Muscle of back (tissue), 11 donors: Measurements from ENCODE around the gene PPP1R15B. TPM values are rescaled to one million over a fixed set of nuclear protein-coding genes. Genes with fewer than 3 reads are reported as not detected.
A peak's percentile ranks its signal among the peaks of the same experiment; 100 is the strongest.

Experiments
- DNase-seq, 3 donors: peaks; one replicate each; pipeline versions ENCODE4 v3.0.0 to v3.0.0-alpha.2; 2013
- polyA plus RNA-seq, 10 donors: library from polyadenylated mRNA; unstranded; fragments of 120-200 nt; gene quantifications; one replicate each; pipeline ENCODE4 v1.2.1, GENCODE V29; 2013; ENCODE audit not compliant: insufficient read length in 10 of 10

PPP1R15B gene
- polyA plus RNA-seq, 10 donors, result 22.9 to 33.9 (median 29.4) TPM

DNA sequence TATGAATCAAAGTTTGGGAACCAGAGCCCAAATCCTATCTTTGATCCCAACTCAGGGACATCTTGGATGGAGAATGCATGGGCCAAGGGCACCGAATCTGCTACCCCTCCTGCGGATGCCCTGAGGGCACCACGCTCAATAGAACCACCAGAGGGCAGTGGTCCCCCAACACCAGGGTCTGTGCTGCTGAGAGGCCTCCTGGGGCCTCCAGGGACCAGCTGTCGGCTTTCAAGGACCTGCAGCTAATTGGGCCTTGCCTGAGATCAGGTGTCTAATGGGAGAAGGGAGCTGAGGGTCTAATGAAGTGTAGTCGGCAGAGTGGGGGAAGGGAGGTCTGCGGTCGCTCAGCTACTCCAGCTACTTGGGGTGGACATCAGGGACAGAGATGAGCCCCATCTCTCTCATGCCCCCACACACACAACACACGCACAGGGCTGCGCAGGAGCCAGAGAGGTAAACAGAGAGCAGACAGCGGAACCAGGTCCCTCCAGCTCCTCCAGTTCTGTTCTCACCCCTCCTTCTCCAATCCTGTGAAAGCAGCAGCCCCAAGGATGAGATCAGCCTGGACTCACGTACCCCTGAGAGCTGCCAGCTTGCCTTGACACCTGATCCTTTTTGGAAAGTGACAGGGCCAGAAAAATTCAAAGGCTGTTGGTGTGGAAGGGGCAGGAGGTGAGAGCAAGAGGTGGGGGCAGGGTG is 34.9 kb upstream of the PPP1R15B start:
- peak; percentile 59 to 75 (median 71) for DNase-seq

DNA sequence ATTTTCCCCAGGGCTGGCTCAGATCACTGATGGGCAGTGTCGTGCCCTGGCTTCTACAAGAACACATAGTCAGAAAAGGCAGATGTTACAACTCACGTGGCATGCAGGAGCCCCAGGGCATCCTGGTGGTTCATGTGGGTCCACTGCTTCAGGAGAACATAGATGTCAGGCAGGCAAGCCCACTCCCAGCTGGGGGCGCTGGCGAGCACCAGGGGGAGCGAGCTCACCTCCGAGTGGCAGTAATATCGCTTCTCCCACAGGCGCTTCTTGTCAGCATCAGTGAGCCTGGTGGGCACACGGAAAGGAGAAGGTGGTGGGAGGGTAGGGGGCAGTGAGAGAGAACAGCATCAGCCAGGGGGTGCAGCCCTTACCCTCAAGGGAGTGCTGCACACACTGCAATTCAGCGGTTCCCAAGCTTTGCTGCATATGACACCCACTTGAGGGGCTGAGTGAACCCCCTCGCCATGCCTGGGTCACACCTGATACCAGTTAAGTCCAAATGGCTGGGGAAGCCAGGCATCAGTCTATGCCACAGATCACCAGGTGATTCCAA is 34.3 kb upstream of the PPP1R15B start:
- no peak for DNase-seq

DNA sequence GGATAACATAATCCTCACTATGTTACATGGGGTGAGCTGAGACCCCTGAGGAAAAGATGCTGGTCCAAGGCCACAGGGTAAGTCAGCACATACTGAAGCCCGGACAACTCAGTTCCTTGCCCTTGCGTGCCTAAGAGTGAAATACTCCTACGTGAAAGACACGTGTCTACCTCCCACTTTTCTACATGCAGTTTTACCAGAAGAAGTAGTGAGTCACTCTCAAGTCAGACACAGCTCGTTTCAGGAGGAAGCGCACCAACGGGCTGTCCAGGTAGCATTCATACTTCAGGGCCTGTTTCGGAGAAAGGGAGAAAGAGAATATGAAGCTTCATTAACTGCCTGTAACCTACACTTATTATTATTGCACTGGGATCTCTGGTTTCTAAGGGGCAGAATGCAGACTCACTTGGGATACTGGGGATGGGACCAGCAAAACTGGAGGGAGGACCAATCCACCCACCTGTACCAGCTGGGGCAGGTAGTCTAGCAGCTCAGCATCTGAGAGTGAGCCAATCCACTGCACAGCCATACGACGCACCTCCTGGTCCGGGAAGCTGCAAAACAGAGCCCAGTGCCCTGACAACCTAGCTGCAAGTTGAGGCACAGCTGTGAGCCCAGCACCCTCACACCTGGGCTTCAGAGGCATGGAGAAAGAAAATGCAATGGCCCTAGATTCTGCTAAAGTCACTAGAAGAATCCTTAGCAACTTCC is 32.4 kb upstream of the PPP1R15B start:
- DNase-seq, result no peak

DNA sequence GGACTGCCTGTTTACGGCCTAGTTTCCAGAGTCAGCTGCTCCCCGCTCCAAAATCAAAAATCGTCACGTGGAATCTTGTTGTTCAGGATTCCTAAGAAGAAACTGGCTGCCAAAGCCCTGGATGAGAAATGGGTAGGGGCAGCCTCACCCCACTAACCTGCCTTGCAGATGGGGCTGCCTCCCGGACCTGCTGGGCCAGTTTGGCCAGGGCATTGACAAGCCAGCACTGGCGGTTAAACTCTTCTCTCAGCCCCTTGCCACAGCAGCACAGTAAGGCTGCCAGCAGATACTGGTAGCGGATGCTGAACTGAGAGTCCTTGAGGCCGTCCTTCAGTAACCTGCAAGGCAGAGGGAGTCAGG is 31.6 kb upstream of the PPP1R15B start:
- no peak for DNase-seq

DNA sequence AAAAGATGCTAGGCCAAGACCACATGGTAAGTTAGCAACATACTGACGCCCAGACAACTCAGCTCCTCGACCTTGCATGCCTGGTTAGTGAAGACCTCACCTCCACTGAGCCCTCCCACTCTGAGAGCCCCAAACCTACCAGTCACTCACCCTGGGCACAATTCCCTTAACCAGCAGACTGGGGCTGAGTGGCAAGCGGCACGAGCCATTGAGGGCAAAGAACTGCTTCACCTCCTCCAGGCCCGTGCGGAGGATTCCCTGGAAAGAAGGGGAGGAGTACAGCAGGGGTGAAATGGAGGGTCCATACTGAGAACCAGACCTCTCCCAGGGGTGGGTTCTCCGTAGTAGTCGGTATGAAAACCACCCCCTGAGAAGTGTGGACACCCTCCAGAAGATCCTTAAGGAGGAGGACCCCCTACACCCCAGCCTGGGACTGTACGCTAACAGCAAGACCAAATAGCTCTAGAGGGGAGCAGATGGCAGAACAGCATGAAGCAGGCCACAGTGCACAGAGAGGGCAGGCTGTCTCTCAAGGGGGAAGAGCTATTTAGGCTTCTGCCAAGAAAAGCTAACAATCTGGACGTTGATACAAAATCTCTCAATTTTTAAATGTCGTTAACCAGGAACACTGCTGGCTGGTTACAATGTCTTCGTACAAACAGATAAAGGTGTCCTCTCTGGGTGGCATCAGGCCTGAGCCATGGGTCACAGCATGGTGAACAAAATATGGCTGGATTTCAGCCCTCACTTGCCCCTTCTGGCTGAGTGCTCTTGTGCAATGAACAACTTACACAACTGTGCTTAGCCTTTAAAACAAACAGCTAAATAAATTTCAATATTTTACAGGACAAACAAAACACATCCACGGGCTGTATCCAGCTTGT is 31.0 kb upstream of the PPP1R15B start:
- no peak for DNase-seq

DNA sequence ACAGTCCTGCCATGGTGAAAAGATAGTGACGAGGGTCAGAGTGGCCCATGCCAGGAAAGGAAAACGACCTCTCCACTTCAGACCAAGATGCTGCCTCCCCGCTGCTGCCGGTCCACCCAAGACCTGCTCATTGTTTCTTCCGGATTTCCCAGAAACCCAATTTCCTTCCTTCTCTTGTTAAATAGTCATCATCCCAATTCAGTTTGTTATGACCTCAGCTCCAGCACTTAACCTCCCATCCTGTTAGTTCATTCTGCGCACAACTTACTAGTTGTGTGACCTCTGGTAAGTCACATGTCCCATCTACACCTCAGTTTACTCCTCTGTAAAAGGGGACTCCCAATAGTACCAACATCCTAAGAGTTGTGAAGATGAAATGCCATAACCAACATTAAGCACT is 29.9 kb upstream of the PPP1R15B start:
- DNase-seq, result no peak

DNA sequence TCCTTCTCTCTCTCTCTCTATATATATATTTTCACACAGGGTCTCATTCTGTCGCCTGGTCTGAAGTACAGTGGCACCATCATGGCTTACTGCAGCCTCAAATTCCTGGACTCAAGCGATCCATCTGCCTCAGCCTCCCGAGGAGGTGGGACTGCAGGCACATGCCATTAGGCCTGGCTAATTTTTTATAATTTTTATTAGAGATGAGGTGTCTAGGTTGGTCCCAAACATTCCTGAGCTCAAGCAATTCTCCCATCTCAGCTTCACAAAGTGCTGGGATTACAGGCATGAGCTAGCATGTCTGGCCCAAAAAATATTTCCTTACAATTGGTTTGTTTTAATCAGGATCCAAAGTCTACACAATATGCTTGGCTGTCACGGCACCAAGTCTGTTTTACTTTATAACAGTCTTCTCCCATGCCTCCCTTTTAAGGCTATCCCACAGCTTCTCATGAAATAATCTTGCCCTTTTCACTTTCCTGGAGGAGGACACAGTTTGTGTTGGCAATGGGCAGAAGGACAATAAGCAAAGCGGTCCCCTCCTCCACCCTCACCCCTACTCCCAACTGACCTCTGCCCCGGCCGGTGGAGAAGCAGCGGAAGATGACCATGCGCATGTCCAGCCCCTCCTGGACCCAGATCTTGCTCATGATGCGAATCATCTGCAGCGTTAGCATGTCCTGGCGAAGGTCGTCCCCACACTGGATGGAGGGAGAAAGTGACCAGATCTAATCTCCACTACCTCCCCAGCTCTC is 28.2 kb upstream of the PPP1R15B start:
- no peak for DNase-seq

DNA sequence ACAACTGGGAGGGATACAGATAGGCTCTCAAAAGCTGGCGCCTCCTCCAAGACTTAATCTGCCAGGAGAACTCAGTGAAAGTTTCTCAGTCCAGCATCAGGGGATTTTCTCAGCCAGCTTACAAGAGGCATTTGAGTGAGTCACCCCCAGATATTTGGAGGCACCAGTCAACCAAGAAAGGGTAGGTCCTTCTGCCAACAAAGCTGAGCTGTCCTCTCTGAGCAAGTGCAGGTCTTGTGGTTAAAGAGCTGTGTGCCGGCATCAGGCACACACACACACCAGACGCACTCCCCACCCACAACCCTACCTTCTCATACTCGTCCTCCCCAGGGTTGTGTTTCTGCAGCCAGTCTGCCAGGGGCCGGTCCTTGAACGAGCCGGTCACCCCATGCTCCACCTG is 27.0 kb upstream of the PPP1R15B start:
- peak in 1 of 3 donors; percentile 85 for DNase-seq

DNA sequence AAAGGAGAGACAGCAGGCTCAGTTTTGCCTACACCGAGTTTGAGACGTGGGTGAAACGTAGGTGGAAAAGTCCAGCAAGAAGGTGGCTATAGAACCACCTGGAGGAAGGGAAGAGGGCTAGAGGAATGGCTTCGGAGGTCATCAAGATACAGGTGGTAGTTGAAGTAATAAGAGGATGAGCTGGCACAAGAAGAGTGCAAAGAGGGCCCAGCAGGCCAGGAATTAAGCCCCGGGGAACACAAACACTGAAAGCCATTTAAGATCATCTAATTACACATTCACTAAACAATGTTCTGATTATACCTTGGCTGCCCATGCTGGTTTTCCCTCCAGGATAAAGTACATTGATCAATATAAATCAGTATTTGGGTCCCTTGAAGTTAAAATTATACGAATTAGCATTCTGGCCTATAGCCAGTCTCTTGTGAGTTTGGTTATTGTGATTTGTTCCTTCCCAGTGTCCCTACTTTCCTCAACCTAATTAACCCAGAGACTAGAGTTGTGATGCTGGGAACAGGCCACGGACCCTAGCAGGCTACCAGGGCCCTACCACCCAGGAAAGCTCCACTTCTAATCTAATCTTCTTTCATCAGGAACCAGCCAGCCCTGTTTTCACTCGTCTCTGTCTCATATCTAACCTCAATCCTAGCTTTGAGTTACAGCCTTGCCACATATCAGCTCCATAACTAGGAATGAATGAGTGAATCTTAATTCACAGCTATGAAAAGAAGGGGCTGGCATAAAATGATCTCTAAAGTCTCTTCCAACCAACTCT is 26.4 kb upstream of the PPP1R15B start:
- DNase-seq, result no peak

DNA sequence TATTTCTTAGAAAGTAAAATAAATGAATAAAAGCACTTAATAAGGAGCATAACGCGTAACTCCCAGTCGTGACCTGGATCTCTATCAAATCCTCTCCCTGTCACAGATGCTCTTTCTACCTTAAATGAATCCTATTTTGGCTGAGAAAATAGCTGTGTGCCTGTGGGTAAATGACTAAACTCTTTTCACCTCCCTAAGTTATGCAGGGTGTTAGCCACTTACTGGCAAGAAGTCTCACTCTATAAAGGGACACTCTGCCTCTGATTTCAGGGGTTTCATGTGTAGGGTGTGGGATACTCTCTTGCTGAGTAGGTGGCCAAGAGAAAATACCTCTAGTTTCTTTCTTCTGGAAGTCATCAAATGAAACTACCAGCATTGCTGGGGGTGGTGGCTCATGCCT is 24.3 kb upstream of the PPP1R15B start:
- DNase-seq, result no peak

DNA sequence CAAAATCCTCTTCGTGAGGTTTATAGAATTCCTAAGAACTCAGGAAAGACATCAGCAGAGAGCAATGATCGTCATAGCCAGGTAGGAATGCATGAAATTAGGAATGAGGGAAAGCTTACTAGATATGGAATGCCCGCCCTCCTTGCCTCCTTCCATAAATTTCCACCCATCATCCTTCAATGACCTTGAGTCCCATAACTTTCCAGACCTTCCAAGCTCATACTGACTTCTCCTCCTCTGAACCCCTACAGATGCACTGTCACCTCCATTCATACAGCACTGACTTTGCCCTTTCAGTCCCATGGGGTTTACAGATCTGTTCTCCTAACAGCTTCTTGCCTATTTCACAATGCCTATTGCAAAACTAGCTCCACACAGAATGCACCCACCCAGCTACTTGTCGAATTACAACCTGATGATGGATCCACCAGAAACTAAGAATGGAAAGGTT is 23.8 kb upstream of the PPP1R15B start:
- no peak for DNase-seq

DNA sequence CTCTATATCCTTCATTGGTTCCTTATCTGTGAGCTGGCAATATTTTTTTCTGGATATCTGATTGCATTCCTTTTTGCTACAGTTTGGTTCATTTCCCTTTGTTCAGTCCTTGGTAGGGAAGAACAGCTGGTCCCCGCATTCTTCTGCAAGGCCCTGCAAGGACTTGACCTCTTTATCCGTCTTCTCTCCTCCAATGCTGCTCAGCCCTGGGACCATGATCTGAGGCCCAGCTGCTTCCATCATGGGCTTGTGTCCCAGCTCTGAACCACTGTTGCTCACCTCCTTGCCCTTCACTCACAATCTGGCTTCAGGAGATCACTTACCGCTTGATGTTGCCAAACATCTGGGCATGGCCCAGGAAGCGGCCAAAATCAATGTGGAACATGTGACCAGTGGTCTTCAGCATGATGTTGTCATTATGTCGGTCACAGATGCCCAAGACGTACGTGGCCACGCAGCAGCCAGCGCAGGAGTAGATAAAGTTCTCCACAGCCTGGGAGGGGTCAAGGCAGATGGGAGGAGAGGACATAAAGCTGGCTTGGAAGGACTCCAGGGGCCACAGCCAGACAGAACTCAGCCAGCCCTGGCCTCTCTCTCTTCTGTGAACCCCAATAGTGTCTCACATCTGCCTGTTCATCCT is 22.6 kb upstream of the PPP1R15B start:
- DNase-seq, result no peak

DNA sequence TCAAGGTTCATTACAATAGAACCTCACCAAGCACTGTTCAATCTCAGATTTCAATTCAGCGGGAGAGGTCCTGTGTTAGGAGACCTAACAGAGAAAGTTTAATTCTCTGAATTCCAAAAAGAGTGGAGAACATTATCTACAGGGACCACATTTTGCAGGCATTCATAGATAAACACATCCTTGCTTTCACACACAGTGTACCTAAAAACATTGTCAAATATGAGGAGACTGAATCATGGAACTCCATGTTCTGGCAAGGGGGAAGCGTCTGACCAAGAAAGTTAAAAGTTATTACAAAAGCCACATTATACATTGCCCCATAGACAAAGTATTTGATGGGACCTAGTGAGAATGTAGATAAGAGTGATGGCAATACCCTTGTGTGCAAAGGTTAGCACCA is 21.1 kb upstream of the PPP1R15B start:
- DNase-seq, result no peak

DNA sequence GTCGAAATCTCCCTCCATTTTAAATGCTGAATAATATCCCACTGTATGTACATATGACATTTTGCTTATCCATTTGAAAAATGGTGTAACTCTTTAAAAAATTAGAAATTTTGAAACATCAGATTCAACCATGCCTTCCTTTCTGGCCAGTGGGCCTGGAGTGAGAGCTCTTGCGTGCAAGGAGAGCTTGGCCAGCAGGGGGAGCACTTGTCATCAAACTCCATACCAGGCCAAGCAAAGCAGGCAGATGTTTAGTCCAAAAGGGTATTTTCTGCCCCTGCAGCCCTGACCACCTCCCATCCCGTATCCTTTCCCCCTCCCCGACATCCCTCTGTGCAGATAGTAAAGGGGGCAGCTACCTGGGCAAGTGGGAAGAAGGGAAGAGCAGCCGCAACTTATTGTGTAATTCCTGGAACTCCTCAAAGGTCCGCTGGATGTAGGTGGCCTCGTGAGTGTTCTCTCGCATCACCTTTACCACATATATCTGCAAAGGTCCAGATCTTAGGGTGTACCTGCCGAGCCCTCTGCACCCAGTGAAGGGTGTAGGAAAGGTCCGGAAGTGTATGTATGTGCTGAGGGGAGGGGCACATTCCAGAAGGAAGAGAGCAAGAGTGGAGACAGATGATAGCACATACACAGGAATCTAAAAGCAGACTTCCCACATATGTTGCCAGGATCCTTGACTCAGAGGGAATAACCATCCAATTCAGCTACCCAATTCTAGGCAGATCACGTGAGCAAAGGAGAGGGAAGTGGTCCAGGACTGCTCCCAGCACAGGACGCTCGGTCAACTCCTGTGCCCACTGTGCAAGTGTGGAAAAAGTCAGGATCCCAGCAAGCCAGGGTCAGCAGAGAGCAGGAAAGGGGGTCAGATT is 19.9 kb upstream of the PPP1R15B start:
- peak; percentile 58 to 89 (median 87) for DNase-seq

DNA sequence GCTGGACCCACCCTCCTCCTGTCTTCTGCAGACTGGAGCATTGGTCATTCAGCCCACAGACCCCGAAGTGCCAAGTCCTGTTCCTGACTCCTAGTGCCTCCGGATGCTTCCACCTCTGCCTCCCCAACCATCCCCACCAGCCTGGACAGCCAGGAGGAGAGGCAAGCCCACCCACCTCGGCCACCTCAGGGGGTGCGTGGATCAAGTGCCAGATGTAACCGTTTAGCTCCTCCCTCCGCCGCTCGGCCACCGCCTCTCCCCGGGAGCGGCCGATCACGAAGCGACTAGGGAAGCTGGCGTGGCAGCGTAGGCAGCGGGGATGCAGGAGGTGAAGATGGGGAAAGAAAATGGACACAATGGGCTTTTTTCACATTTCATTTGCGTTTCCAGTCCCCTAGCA is 18.1 kb upstream of the PPP1R15B start:
- no peak for DNase-seq

DNA sequence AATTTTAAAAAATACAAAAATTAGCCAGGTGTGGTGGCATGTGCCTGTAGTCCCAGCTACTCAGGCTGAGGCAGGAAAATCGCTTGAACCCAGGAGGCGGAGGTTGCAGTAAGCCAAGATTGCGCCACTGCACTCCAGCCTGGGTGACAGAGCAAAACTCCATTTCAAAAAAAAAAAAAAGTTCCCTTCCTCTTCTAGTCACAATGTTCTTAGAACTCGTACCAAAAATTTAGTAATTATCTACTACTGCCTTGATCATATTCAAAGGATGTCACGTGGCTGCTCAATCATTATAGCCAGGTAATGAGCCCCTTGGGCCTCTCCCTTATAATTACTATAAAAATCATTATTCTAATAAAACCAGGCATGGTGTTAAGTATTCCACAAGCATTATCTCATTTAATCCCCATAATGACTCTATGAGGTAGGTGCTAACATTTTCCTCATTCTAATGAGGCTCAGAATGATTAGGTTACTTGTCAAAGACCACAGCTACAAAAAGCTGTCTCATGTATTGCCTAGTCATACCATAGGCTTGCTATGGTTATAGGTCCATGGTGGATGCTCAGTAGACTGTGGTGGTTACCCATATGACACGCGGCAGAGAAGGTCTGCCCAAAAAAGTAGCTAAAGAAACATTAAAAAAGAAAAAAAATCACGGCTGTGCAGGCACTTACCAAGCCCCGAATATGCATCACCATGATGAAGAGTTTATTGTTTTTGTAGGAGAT is 15.5 kb upstream of the PPP1R15B start:
- DNase-seq, result no peak

DNA sequence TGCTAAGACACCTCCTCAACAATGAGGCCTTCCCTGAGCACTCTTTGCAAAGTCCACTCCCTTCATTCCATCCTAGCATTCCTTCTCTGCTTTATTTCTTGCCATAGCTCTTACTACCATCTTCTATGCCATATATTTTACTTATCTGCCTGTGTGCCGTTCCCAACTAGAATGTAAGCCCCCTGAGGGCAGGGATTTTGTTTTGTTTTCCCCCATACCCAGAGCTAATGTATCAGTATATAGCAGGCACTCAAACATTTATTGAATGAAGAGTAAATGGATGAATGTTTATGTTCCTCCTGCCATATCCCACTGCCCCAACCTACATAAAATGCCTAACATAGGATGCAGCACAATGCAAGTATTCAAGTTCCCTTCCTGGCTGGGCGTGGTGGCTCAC is 14.9 kb upstream of the PPP1R15B start:
- DNase-seq, result no peak

DNA sequence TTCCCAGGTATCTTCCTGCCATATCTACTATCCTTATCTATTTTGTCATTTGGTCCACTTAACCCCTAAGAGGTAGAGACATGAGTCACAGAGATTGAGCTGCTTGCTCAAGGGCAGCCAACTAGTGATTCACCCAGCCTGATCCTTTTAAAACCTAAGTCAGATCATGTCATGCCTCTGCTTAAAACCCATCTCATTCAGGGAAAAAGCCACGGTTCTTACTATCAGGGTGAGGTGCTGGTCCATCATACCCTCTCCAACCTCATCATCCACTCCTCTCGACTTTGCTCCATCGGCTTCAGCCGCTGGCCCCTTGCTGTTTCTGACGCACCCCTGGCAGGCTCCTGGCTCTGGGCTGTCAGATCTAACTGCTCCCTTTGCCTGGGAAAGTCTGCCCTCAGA is 14.4 kb upstream of the PPP1R15B start:
- no peak for DNase-seq
